OCI-LY7 (cell line): ENCODE data around the gene LRRC8E. TPM values are rescaled to one million over a fixed set of nuclear protein-coding genes. Genes with fewer than 3 reads are reported as not detected.

ENCODE experiments used
- BruUV-seq: library from RNA; stranded (reverse); fragments of 400-500 nt; replicated peaks from 2 replicates; lab custom pipeline; 2021; lab: Mats Ljungman, UMichigan
- CTCF ChIA-PET: fragments of 300-600 bp; sonication (Branson Sonifier 250); formaldehyde crosslinking; loops from one replicate; lab custom pipeline; 2022; ENCODE audit warnings: antibody characterized with exemption; ENCODE audit not compliant: unreplicated experiment; lab: Charles Lee
- POLR2A ChIA-PET: fragments of 300-600 bp; sonication (Branson Sonifier 250); formaldehyde crosslinking; loops from one replicate; lab custom pipeline; 2022; ENCODE audit warnings: antibody characterized with exemption; lab: Charles Lee
- DNase-seq: peaks from one replicate; pipeline ENCODE4 v3.0.0-alpha.2; 2015; ENCODE audit warnings: low spot score
- H2AFZ ChIP-seq: fragments of 200-600 bp; sonication (generic), shearing (Covaris generic); 2 replicates; pipeline ENCODE4 v1.6.1; 2014; ENCODE audit warnings: mild to moderate bottlenecking, antibody characterized with exemption, low read length, moderate library complexity
- H3K27ac ChIP-seq: fragments of 200-600 bp; sonication (generic); 2 replicates; pipeline ENCODE4 v1.5.1; 2014; ENCODE audit warnings: mixed run types, low read depth, mild to moderate bottlenecking, moderate library complexity, low read length, inconsistent platforms; ENCODE audit not compliant: poor library complexity, severe bottlenecking
- H3K36me3 ChIP-seq: fragments of 200-600 bp; sonication (generic); 2 replicates; pipeline ENCODE4 v1.6.1; 2014; ENCODE audit warnings: mild to moderate bottlenecking, antibody characterized with exemption, low read length, moderate library complexity, mixed read lengths; ENCODE audit not compliant: insufficient read depth
- H3K4me1 ChIP-seq: fragments of 200-600 bp; sonication (generic); 2 replicates; pipeline ENCODE4 v1.5.1; 2014; ENCODE audit warnings: mild to moderate bottlenecking, low read length; ENCODE audit not compliant: insufficient read depth, poor library complexity, severe bottlenecking
- H3K4me2 ChIP-seq: fragments of 200-600 bp; sonication (generic); 2 replicates; pipeline ENCODE4 v1.6.1; 2014; ENCODE audit warnings: mild to moderate bottlenecking, low read length
- H3K4me3 ChIP-seq: fragments of 200-600 bp; sonication (generic); 2 replicates; pipeline ENCODE4 v1.5.1; 2014; ENCODE audit warnings: mild to moderate bottlenecking, low read depth, low read length; ENCODE audit not compliant: poor library complexity, severe bottlenecking
- H3K79me2 ChIP-seq: fragments of 200-600 bp; sonication (generic); 2 replicates; pipeline ENCODE4 v1.6.1; 2016; ENCODE audit warnings: low read depth, mild to moderate bottlenecking, low read length, moderate library complexity, mixed read lengths; ENCODE audit not compliant: insufficient read depth
- H3K9me2 ChIP-seq: fragments of 200-600 bp; sonication (generic); 2 replicates; pipeline ENCODE4 v1.6.1; 2016; ENCODE audit warnings: mild to moderate bottlenecking, low read length, mixed read lengths; ENCODE audit not compliant: insufficient read depth
- H3K9me3 ChIP-seq: fragments of 200-600 bp; sonication (generic); 2 replicates; pipeline ENCODE4 v1.6.1; 2014; ENCODE audit warnings: mild to moderate bottlenecking, mixed run types, low read length, mixed read lengths
- H4K20me1 ChIP-seq: fragments of 200-600 bp; sonication (generic); 2 replicates; pipeline ENCODE4 v1.6.1; 2014; ENCODE audit warnings: mild to moderate bottlenecking, antibody characterized with exemption, low read length, moderate library complexity, mixed read lengths; ENCODE audit not compliant: insufficient read depth
- EZH2phosphoT487 ChIP-seq: fragments of 200-600 bp; sonication (generic); IDR thresholded peaks from 2 replicates; pipeline ENCODE4 v1.6.1; 2018; ENCODE audit warnings: low read depth, borderline replicate concordance, mild to moderate bottlenecking, mixed run types, antibody characterized with exemption, low read length, moderate library complexity, mixed read lengths
- intact Hi-C: fragments of 100-400 bp; cut with micrococcal nuclease; formaldehyde crosslinking; loops from one replicate; pipeline ENCODE4 v1.10.0; 2022; ENCODE audit not compliant: unreplicated experiment
- total RNA-seq, 2 experiments: library from RNA; depleted of rRNA in 1 of 2; stranded (reverse); fragments of >200 nt in 1 of 2; shearing (Covaris generic) in 1 of 2; gene quantifications; 2 replicates each; pipeline ENCODE4 v1.2.3, GENCODE V29; 2014 to 2022
- TF ChIP-seq, protein P1 (sequence below): fragments of 200-600 bp; sonication (generic); conservative IDR thresholded peaks from 2 replicates; pipeline ENCODE4 v1.5.1; 2014; ENCODE audit warnings: mild to moderate bottlenecking, antibody characterized with exemption, low read length, moderate library complexity, mixed read lengths

LRRC8E gene
- total RNA-seq, 2 experiments from 2014 or later = not detected

DNA sequence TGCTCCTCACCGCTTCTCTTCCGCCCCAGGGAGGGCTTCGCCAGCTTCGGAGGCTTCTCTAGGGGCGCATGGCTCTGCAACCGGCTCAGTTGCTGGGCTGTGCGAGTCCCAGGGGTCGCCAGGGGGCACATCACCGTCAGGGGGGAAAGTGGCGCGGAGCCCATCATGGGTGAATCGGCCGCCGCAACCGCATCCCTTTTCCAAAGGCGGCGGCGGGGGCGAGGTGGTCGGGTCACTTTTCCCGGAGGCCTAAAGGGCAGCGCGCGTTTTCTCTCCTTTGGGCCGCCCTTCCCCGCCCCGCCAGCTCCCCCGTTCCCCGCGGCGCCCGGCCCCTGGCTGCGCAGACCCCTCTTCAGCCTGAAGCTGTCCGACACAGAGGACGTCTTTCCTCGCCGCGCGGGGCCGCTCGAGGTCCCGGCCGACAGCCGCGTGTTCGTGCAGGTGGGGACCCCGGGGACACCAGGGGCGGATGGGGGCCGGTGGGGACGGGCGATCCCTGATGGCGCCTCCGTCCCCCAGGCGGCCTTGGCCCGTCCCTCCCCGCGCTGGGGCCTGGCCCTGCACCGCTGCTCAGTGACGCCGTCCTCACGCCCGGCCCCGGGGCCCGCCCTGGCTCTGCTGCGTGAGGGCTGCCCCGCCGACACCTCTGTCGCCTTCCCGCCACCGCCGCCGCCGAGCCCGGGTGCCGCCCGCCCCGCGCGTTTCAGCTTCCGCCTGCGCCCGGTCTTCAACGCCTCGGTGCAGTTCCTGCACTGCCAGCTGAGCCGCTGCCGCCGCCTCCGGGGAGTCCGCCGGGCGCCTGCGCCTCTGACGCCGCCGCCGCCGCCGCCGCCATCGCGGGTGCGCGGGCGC, 28.0 kb downstream of the LRRC8E start:
- no peak overlapping the region for H2AFZ ChIP-seq
- BruUV-seq = no TSS peak
- H3K9me3 ChIP-seq = no peaks in the 10 kb centered on the region
- CTCF ChIA-PET = no interaction called here
- TF ChIP-seq EZH2phosphoT487 = no peak
- TF ChIP-seq, protein P1, sequence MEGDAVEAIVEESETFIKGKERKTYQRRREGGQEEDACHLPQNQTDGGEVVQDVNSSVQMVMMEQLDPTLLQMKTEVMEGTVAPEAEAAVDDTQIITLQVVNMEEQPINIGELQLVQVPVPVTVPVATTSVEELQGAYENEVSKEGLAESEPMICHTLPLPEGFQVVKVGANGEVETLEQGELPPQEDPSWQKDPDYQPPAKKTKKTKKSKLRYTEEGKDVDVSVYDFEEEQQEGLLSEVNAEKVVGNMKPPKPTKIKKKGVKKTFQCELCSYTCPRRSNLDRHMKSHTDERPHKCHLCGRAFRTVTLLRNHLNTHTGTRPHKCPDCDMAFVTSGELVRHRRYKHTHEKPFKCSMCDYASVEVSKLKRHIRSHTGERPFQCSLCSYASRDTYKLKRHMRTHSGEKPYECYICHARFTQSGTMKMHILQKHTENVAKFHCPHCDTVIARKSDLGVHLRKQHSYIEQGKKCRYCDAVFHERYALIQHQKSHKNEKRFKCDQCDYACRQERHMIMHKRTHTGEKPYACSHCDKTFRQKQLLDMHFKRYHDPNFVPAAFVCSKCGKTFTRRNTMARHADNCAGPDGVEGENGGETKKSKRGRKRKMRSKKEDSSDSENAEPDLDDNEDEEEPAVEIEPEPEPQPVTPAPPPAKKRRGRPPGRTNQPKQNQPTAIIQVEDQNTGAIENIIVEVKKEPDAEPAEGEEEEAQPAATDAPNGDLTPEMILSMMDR = no peak
- peaks cover 11% of the 10 kb centered on the region for H3K4me1 ChIP-seq
- H4K20me1 ChIP-seq = peaks cover 2% of the 10 kb centered on the region; the same call in 1 of the 2 replicates
- peak; percentile 24 for DNase-seq
- intact Hi-C loops = no loop called here
- H3K79me2 ChIP-seq = no peaks in the 10 kb centered on the region
- H3K9me2 ChIP-seq = no peaks in the 10 kb centered on the region
- peak overlapping the region; percentile 45; the same call in 1 of the 2 replicates for H3K4me2 ChIP-seq
- POLR2A ChIA-PET = no interaction called here
- peaks cover 20% of the 10 kb centered on the region; the same call in 1 of the 2 replicates for H3K36me3 ChIP-seq
- no peak overlapping the region for H3K27ac ChIP-seq
- H3K4me3 ChIP-seq = peak overlapping the region; percentile 39

GRCh38 chr19:7916955-7917266, 28.6 kb downstream of the LRRC8E start:
- Histone ChIP-seq H2AFZ (no peak overlapping the region), H3K9me3 (no peaks in the 10 kb centered on the region), H3K27ac (no peak overlapping the region), H4K20me1 (peaks cover 6% of the 10 kb centered on the region; the same call in 1 of the 2 replicates), H3K4me3 (no peak overlapping the region), H3K36me3 (peaks cover 14% of the 10 kb centered on the region; the same call in 1 of the 2 replicates), H3K9me2 (no peaks in the 10 kb centered on the region), H3K79me2 (no peaks in the 10 kb centered on the region), H3K4me1 (peaks cover 16% of the 10 kb centered on the region), H3K4me2 (0 out of 2 replicates have a peak overlapping the region, but pooled peaks have one; percentile 14)
- BruUV-seq = no TSS peak
- intact Hi-C loops = no loop called here
- POLR2A ChIA-PET = no interaction called here
- DNase-seq = no peak
- TF ChIP-seq, protein P1 = no peak
- TF ChIP-seq EZH2phosphoT487 = no peak
- CTCF ChIA-PET = no interaction called here
